Activated CD8-positive, alpha-beta memory T cell treated with anti-CD3 and anti-CD28 coated beads, Interleukin-2, amount 50 U/mL, for 1 hour (primary cell): Measurements from ENCODE around the gene RAD51B.
"Not testable (repeated sequence)": the region's sequence is repeated elsewhere in the genome, so short reads cannot be mapped to it uniquely, and the experiment has no call there.

Experiments
- DNase-seq: peaks from one replicate; pipeline ENCODE4 v3.0.0-alpha.2; 2020; ENCODE audit errors: extremely low read depth

RAD51B gene

GRCh38 chr14:68434173-68434572 is 614.6 kb downstream of the RAD51B start:
- not testable (repeated sequence) for DNase-seq

GRCh38 chr14:68435631-68436030 is 616.1 kb downstream of the RAD51B start:
- DNase-seq = not testable (repeated sequence)

GRCh38 chr14:68439676-68440075 is 620.1 kb downstream of the RAD51B start:
- no peak for DNase-seq

GRCh38 chr14:68440820-68441219 is 621.2 kb downstream of the RAD51B start:
- DNase-seq = no peak

- DNase-seq = no peak
These were observed 622.0 kb downstream of the RAD51B start for GRCh38 chr14:68441542-68441941.

GRCh38 chr14:68442828-68443629 is 623.5 kb downstream of the RAD51B start:
- DNase-seq = no peak

GRCh38 chr14:68444449-68445168 is 625.0 kb downstream of the RAD51B start:
- no peak for DNase-seq

- no peak for DNase-seq
These were observed 626.9 kb downstream of the RAD51B start for GRCh38 chr14:68446243-68447040.

DNA sequence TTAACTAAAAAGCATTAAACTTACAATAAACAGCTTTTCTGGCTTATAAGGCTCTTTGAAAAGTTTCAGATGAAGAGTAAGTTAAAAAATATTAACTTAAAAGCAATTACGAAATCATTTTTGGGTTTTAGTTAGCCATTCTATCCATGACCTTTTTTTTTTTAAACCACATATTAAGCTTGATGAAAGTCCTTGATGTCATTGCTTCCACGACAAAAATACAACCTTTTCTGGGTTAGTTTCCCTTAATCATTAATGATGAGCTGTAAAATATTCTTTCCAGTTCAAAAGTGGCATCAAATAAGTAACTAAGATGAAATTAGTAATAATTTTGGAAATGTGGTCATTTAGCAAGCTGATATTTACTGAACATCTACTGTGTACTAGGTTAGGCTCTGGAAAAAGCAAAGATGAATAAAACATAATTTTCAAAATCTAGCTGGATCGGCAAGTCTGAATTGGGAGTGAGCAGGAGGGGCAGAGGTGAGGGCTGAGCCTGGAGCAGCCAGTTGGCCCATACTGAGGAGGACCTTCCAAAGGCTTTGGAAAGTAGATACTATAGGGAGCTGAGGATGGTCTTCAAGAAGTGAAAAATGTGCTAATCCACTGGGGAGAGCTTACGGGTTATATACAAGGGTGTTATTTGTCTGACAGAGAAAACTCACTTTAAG is 628.1 kb downstream of the RAD51B start:
- DNase-seq = no peak

- no peak for DNase-seq
These were observed 628.8 kb downstream of the RAD51B start for GRCh38 chr14:68448252-68448902.

GRCh38 chr14:68449561-68450181 is 630.1 kb downstream of the RAD51B start:
- DNase-seq = no peak

GRCh38 chr14:68450391-68451120 is 631.0 kb downstream of the RAD51B start:
- no peak for DNase-seq

DNA sequence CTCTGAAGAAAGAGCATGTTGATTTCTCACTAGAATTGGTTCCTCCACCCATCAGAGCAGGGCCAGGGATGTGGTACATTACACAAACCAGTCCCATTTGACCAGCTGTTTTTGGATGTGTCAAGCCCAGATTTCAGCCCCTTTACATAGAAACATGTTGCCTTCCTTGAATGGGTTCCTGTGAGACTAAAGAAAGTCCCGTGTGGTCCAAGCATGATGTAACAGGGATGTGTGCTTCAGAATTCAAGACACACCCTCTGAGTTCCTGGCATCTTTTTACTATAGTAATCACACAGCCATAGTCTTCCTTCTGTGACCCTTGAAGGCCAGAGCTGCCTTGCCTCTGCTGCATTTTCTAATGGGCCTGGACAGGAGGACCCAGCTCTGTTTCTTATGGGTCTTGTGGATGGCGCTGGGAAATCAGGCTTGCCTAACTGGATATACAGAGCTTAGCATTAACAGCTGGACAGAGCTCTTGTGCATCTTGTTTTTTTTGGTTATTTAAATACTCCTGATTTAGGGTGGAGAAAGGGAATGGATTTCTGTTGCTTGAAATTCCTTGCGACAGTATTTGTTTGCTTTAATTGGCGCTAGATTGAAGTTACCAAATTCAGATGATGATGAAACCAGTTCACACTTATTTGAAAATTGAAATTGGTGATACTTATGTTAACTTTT is 632.3 kb downstream of the RAD51B start:
- DNase-seq = no peak

- no peak for DNase-seq
These were observed 638.7 kb downstream of the RAD51B start for GRCh38 chr14:68458253-68458652.

- DNase-seq = no peak
These were observed 639.4 kb downstream of the RAD51B start for GRCh38 chr14:68458840-68459469.

- DNase-seq = no peak
These were observed 640.0 kb downstream of the RAD51B start for GRCh38 chr14:68459480-68460136.

GRCh38 chr14:68460541-68460940 is 641.0 kb downstream of the RAD51B start:
- no peak for DNase-seq

- DNase-seq = no peak
These were observed 641.5 kb downstream of the RAD51B start for GRCh38 chr14:68461086-68461485.

DNA sequence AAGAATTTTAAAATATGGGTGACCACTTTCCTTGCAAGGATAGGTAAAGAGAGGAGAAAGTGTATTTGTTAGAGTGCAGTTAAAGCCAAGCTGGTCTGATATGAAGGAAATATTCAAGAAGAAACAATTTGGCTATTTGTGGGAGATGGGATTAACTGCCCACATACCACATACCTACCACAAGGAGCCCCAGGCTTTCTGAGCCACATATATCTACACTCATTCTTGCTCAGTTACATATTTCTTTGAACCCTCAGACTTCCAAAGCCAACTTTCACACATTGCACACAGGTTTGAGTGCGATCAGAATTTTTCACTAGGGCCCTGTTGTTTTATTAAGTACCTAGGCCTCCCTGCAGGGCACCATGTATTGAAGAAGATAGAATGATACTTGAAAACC is 643.1 kb downstream of the RAD51B start:
- DNase-seq = no peak
